DMS79 treated with DMSO at 0.1 percent for 48 hours (cell line): ENCODE measurements around the gene CFAP299.
"Not testable (repeated sequence)": the region's sequence is repeated elsewhere in the genome, so short reads cannot be mapped to it uniquely, and the experiment has no call there.

Experiments
- DNase-seq: peaks from one replicate; lab custom pipeline; 2025; lab: John Stamatoyannopoulos, UW

Gene CFAP299

DNA sequence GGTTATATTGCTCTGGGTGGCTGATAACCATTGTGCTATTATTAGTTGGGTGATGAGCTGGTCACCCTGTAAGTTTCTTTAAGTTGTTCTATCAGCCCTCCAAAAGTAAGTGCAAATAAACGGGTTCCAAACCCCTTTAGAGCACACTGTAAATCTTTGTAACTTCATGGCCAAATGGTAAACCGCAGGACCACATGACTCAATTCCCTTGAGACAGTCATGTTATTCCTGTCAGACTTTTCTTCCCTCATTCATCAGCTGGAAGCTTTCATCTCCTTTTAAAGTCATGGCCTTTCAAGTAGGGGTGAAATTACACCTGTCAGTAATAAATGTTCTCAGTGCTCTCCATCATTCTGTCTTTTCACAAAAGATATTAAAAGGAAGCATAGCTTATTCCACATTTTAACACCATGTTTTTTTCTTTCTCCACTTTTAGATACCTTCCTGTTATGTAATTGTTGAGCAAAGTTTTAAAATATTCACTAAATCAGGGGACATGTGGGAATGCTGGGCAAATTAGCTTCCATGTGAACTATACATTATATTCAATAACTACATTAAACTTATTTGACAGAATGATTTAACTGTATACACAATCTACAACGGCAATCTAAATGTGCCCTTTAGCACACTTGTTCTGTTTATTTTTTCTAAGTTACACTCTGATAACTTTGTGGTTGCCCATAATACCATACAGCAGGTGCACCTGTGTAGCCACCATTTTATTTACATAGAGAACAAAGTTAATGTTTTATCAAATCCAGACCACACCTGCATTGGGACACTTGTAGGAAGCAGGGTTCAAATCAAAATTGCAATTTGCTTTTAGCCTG lies 275.5 kb downstream of the CFAP299 start:
- peak; percentile 85 for DNase-seq

DNA sequence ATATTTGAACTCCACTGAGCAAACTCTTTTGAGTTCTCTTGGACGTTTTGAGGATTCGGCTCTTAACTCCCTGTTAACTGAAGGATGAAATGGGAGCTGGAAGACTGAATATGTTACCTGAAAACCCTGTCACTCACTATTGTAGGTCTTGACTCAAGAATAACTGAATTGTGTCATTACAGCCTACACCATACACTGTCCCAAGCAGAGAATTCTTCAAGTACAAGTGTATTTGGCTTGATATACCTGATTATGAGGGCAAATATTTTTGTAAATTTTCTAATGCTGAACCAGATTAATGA lies 276.1 kb downstream of the CFAP299 start:
- DNase-seq: no peak

DNA sequence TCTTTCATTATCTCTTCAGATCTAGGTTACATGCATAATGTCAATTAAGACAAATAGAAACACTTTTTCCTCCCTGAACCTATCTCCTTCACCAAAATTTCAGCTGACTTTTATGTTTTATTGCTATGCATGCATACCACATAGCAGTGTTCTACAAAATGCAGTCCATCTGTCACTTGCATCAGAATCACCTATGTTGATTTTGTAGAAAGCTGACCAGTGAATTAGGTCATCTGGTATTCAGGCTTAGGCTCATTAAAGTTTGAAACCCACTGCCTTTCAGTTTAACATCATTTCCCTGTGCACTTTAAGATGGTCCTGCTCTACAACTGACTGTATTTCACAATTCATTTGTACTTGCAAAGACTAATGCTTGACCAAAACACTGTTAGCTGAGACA lies 277.9 kb downstream of the CFAP299 start:
- DNase-seq: no peak

DNA sequence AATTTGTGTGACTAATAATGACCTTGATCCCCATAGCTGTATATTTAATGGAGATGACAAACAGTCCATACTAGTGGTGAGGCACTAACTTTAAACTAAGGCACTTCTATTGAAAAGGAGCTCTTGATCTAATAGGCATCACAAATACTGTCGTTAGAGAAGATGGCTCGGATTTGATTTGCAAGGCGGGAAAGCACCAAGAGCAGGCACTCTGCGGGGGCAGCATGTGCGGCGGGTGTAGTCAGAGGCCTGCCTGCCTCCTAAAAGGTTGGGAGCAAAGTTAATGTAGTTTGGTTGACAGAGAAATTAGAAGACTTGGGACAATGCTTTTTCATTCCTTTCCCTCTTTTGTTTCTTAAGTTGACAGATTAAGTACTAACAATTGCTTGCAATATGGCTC lies 278.8 kb downstream of the CFAP299 start:
- DNase-seq: no peak

DNA sequence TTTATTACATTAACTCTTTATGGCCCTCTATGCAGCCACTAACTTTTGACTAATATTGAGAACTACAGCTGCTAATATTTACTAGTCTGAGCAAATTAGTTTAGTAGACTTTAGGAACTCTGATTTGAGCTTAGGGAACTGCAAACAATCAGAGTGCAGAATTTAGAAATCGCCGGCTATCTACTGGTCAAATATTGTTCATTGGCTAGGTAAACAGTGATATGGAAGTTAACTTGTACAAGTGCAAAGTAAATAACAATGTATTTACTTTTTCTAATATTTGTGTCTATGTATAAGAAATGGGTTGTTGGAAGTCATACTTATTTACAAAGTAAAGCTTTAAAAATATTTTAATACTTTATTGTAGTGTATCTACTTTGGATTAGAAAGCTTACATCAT lies 279.6 kb downstream of the CFAP299 start:
- DNase-seq: no peak

DNA sequence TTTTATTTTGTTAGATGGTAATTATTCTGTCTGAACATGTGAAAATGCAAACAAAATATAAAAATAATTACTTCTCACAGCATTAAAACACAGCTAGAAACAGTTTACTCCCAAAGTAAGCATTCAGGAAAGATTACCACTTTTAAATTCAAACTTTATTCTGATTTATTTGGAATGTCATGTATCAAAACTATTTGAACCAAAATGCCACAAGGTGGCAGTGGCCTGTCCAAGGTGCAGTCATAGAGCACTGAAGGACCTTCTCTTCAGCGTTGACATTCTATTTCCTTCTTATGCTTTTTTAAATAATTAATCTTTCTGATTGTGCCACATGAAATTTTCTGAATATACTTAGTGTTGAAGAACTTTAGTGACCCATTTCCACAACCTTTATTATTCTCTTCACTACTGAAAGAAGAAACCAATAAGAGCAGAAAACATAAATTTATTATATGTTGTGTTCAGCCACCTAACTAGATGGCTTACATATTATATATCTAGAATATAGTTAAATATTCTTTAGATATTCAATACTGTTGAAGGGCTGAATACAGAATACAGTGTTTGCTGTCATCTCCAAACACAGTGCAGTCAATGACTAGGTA lies 283.6 kb downstream of the CFAP299 start:
- no peak for DNase-seq

DNA sequence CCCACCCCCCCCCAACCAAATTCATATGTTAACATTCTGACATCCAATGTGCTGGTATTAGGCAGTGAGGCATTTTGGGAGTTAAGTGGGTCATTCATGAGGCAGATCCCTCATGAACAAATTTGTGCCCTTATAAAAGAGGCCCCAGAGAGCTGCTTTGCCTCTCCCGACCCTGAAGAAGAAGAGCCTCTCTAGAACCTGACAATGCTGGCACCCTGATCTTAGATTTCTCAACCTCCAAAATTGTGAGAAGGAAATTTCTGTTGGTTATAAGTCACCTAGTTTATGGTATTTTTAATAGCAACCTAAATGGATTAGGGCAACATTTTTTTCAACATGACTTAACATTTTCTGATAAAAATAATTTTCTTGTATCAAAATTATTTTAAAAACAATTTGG lies 296.3 kb downstream of the CFAP299 start:
- no peak for DNase-seq

DNA sequence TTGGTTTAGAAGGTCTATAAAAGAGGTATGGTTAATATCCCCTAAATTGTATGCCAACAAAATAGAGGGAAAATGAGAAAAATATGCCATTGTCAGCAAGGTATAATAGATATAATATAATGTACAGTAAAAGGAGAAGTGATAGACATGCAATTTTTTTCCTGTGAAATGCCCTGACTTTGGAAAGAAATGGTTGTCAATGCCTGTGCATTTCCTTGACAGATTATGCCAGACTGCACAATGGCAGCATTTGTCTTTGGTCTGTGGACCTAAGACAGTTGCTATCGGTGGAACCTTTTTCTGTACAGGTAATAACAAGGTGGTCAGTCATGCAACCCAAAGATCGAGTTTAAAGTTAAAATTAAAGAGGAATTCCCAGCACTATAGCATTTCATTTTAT lies 301.7 kb downstream of the CFAP299 start:
- DNase-seq: no peak

DNA sequence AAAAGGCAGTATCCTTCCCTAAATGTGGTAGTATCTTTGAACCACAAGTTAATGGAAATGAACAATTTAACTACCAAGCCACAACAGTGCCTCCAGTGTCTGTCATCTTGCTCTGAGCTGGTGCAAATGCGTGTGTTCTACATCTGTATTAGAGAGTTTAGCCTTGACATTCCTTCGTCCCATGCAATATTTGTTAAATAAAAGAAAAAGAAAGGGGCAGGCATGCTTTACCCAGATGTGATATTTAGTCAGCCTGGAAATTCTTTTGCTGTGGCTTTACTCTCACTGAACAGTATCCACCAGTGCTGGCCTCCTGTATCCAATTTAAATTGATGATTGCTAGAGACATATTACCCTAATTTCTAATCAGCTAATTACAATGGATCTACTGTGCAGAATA lies 310.5 kb downstream of the CFAP299 start:
- no peak for DNase-seq

DNA sequence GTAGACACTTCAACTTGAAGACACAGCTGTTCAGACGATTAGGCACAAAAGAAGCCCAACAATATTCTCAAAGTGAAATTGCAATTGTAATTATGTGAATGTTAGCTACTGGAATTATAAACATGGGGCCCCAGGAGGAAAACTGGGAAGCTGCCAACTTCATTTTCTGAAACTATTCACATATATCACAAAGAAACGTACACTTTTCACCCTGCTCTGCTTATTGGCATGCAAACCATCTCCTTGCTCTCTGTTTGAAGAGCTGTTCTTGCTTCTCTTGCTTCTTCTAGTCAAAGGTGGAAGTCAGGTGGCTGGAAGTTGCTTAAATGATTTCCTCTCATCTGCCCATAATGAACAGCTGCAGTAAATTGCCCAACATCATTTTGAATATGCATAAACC lies 320.1 kb downstream of the CFAP299 start:
- no peak for DNase-seq

DNA sequence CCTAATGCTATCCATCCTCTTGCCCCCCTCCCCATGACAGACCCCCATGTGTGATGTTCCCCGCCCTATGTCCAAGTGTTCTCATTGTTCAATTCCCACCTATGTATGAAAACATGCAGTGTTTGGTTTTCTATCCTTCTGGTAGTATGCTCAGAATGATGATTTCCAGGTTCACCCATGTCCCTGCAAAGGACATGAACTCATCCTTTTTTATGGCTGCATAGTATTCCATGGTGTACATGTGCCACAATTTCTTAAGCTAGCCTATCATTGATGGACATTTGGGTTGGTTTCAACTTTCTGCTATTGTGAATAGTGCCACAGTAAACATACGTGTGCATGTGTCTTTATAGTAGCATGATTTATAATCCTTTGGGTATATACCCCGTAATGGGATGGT lies 334.6 kb downstream of the CFAP299 start:
- DNase-seq: not testable (repeated sequence)

DNA sequence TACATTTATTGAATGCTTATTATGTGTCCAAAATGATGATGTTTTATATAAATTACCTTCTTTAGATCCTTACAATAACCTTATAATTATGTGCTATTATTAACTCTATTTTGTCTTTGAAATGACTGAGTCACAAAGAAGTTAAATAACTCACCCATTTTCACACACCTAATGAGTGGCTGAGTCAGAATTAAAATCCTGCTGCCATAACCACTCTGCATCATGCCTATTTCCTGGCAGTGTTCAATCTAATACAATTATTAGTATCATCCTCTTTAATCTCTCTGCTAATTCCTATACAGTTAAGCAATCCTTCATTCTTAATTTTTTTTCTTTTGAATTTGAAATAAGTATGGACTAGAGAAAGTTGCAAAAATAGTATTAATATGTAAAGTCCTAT lies 342.9 kb downstream of the CFAP299 start:
- no peak for DNase-seq

DNA sequence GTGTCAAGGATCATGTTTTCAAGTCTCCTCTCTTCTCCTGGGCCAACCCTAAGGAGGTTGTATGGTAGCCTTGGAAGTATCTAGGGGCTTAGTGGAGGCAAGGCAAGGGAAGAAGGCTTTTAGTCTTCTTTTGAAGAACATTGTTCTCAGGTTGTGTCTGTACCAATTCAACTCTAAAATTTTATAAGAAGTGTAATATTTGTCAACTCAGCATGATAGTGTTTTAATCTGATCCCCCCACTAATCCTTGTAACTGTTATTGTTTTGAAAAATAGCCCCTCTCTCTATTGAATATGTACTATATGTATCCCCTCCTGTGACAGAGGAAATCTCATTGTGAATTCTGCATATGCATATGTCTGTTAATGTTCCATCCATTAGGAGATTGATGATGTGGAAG lies 345.4 kb downstream of the CFAP299 start:
- DNase-seq: no peak

DNA sequence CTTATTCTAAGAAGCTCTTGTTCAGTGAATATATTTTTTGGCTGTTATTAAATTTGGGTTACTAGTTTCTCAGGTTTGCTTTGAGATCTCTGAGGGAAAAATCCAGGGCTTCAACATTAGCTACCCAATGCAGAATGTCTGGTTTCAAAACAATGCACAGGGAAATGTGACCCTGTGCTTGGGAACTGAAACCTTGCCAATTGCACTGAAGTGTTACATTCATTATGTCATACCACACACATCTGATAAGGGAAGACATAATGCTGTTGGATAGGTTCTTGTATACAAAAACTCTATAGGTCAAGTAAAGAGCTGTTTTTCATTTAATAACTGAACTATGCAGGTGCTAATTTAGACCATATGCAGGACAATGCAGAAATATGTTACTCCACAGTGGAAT lies 349.7 kb downstream of the CFAP299 start:
- no peak for DNase-seq

DNA sequence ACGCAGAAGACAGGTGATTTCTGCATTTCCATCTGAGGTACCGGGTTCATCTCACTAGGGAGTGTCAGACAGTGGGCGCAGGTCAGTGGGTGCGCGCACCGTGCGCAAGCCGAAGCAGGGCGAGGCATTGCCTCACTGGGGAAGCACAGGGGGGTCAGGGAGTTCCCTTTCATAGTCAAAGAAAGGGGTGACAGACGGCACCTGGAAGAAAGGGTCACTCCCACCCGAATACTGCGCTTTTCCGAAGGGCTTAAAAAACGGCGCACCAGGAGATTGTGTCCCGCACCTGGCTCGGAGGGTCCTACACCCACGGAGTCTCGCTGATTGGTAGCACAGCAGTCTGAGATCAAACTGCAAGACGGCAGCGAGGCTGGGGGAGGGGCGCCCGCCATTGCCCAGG lies 352.2 kb downstream of the CFAP299 start:
- not testable (repeated sequence) for DNase-seq

DNA sequence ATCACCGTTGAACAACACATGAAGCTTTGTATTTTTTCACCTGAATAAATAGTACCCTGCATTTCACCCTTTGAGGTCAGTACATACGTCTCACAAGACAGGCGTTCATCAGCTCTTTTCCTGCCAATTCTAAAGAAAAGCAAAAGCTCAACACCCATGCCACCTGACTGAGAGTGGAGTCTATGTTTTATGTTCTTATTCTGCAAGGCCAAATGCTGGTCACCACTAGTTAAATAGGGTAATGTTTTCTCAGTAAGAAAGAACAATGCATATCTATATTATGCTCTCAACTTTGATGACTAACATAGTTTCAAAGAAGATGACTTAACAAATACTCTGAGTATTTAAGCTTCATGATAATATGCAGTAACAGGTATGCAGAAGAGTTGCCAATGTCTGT lies 358.6 kb downstream of the CFAP299 start:
- no peak for DNase-seq

DNA sequence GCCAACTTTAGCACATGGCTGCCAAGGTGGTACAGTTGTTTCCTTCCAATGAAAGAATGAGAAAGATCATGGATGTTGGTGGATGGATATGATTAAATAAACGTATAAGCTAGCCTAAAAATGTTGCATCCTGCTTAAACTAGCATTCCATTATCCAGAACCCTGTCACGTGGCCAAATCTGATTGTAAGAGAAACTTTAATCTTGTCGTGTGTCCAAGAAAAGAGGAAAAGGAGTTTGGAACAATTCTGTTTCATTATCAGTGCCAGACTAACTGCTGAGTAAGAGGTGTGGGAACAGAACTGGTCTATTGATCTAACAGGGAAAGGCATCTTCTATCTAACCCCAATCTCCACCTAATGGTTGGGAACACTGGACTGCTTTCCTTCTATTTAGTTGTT lies 369.8 kb downstream of the CFAP299 start:
- no peak for DNase-seq

DNA sequence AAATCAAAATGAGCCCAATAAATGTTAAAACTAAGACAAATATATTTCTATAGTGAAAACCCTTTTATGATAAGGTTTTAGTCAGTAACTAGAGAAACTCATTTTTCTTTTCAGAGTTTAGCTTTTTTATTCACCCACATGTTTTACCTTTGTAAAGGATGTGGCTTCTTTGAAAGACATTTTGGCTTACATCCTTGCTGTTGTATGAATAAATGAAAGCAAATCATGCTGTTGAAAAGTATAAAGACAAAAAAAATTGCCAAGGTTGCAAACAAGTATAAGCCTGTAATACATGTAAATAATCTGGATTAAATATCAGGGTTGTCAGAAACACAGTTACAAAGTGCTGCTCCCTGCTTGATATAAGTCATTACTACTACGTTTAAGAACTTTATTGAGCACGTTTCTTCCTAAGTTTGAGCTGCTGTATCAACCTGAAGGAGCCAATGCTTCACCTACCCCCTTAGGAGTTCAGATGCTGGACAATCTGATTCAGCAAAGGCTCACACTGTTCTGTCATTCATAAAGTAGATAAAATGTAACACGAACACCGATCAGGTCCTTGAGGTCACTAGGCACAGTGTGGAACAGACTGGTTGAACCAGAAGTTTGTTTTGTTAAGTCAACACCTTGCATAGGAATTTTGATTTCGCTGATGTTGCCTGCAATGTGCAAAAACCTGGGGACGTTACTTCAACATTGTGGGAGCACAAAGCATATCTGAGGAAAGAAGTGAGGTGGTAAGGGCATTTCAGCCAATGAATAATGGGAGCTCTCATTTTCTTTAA lies 373.7 kb downstream of the CFAP299 start:
- no peak for DNase-seq

DNA sequence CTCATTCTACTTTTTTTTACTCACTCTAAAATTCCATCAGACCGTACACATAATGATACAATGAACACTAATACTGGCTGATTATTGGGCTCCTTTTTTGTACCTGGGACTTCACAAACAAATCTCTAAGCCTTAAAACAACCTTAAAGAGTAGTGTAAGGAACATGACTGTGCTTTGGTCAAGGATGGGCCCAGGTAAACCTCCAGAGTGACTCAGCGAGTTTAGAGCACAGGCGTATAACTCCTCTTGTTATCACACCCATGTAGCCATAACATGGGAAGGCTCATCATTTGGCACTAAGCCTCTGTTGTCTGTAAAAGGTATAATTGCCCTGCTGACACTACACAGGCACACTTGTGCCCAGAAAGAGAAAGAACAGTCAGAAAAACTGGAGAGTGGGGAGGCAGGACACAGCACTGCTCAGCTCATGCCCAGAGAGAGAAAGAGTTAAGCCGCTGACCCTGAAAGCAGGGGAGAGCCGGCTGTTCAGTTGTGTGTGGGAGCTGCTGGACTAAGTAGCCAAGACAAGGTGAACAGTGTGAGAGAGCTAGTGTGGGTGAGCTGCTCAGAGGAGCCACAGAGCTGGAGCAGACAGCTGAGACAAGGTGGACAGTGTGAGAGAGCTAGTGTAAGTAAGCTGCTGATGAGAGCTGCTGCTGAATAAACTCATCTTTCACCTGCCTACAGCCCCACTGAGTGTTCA lies 375.4 kb downstream of the CFAP299 start:
- no peak for DNase-seq

DNA sequence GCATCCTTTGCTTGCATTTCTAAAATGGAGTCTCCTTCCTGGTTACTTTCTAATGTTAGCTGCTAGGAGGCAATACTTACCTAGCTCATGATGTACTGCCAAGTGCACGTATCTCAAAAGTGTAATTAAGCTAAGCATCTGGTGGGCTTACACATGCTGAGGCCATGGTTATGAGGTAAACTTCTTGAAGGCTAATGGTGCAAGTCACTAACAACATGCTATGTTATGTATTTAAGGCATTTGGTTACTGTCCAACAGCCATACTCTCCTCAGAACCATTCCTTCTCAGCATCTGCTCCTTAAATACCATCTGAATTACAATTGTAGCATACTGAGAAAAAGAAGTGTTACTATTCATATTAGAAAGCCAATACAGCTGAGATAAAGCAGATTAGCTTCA lies 376.4 kb downstream of the CFAP299 start:
- DNase-seq: peak; percentile 56

DNA sequence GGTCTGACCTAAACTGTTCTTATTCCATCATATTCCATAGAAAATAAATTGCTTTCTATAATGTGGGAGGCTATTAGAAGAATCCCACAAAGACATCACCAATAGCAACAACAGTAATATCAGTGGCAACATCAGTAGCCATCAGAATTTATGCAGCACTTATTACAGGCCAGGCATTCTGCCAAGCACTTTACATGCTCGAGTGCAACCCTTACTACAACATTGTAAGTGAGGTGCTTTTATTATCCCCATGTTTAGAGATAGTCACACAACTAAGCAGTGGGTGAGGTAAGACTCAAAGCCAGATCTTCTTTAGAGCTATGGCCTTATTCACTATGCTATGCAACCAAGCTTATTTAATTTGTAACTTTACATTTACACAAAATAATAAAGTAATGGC lies 377.9 kb downstream of the CFAP299 start:
- peak; percentile 76 for DNase-seq

DNA sequence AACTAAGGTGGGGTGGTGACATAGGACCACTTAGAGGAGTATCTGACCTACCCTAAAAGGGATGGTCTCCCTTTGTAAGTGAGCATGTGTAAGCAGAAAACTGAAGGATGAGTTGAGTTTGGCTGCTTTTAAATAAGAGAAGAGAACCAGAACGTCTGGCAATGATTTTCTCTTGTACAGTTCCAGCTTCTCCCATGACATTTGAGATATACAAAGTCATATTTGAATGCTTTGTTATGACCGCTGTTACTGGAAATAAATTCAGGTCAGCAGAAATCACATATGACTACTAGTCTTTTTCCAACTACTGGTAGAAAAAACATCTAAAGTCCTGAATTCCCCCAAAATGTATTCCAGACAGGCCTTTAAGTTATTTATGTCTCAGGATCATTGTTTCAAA lies 381.7 kb downstream of the CFAP299 start:
- DNase-seq: no peak

DNA sequence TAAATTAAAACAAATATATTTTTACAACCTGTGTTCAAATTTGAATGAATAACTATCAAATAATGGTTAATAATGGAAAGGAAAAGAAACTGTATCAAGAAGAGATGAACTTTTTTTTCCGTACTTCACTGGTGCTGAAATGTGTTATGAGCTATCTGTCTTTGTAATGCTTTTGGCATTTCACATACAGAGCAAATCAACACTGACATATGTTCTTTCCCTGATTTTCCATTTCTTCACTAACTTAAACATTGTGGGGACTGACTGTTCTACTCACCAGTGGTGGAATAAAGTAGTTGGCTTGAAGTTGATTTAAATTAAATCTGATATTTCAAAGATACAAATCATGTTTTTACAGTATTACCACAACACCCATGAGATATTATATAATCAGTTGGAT lies 390.9 kb downstream of the CFAP299 start:
- no peak for DNase-seq
